Measurements from ENCODE around the gene EEF1AKMT3.

DNA sequence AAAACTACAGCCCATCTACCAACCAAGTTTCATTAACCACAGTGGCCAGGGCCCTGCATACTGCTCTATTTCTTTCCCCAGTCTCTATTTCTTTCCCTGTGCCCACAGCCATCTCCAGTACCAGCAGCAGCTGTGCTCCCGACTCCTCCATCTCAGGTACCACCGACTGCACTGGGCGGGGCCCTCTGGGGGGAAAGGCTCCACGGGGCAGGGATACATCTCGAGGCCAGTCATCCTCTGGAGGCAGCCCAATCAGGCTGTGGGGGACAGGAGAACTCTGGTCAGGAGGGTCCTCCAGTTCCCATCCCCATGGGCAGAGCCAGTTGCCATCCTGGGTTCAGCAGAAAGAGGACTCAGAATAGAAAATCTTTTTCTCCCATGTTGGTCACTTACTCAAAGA, 23.4 kb upstream of the EEF1AKMT3 start:
- TF ChIP-seq SIX5 (IDR thresholded peaks at IDR 0.05; ENCODE audit: borderline replicate concordance in 1 of 2, insufficient read depth in 1 of 2, low read depth in 1 of 2, low read length in 2 of 2) (no peak), ZNF263 (CRISPR knock-in tag; IDR thresholded peaks at IDR 0.05; ENCODE audit: borderline replicate concordance) (no peak), FOXJ3 (CRISPR knock-in tag; IDR thresholded peaks at IDR 0.05) (no peak), SMAD3 (CRISPR knock-in tag; conservative IDR thresholded peaks at IDR 0.05) (no peak), ZNF384 (IDR thresholded peaks at IDR 0.05; ENCODE audit: low read depth, low read length) (no peak), EP300 (IDR thresholded peaks at IDR 0.05; ENCODE audit: low read length) (no peak)
- TF ChIP-seq, protein P1, sequence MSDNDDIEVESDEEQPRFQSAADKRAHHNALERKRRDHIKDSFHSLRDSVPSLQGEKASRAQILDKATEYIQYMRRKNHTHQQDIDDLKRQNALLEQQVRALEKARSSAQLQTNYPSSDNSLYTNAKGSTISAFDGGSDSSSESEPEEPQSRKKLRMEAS (CRISPR knock-in tag; IDR thresholded peaks at IDR 0.05), result no peak
- TF ChIP-seq, protein P2, sequence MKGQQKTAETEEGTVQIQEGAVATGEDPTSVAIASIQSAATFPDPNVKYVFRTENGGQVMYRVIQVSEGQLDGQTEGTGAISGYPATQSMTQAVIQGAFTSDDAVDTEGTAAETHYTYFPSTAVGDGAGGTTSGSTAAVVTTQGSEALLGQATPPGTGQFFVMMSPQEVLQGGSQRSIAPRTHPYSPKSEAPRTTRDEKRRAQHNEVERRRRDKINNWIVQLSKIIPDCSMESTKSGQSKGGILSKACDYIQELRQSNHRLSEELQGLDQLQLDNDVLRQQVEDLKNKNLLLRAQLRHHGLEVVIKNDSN (CRISPR knock-in tag; IDR thresholded peaks at IDR 0.05), result no peak
- TF ChIP-seq, protein P3, sequence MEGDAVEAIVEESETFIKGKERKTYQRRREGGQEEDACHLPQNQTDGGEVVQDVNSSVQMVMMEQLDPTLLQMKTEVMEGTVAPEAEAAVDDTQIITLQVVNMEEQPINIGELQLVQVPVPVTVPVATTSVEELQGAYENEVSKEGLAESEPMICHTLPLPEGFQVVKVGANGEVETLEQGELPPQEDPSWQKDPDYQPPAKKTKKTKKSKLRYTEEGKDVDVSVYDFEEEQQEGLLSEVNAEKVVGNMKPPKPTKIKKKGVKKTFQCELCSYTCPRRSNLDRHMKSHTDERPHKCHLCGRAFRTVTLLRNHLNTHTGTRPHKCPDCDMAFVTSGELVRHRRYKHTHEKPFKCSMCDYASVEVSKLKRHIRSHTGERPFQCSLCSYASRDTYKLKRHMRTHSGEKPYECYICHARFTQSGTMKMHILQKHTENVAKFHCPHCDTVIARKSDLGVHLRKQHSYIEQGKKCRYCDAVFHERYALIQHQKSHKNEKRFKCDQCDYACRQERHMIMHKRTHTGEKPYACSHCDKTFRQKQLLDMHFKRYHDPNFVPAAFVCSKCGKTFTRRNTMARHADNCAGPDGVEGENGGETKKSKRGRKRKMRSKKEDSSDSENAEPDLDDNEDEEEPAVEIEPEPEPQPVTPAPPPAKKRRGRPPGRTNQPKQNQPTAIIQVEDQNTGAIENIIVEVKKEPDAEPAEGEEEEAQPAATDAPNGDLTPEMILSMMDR (IDR thresholded peaks at IDR 0.05 in 2 of 3, conservative IDR thresholded peaks at IDR 0.05 in 1 of 3; ENCODE audit: insufficient read depth in 2 of 3, low read depth in 1 of 3, low read length in 3 of 3), result no peak

Data from K562 (cell line).